ENCODE results near the gene KRT79. TPM values are rescaled to one million over a fixed set of nuclear protein-coding genes. Genes with fewer than 3 reads are reported as not detected.

KRT79 gene
- polyA plus RNA-seq, 1 of the 3 experiments (the other 2 are of a cell fraction), result not detected

- no peaks in the 10 kb centered on the region for H3K4me1 ChIP-seq (ENCODE audit: control insufficient read depth in 1 of 2, insufficient read depth in 2 of 2, low read depth in 1 of 2, low read length in 1 of 2)
- no peaks in the 10 kb centered on the region for H3K79me2 ChIP-seq (ENCODE audit: insufficient read depth)
- H3K9me3 ChIP-seq, result no peaks in the 10 kb centered on the region
- H3K36me3 ChIP-seq (replicated peaks in 1 of 2; ENCODE audit: control insufficient read depth in 1 of 2, insufficient read depth in 2 of 2, low read length in 1 of 2), result no peaks in the 10 kb centered on the region
- H3K4me3 ChIP-seq (ENCODE audit: low read depth in 2 of 2, low read length in 1 of 2), result no peak overlapping the region
- 52% methylated on average over 19 of the region's 50 CpGs for WGBS (ENCODE audit: low lambda C conversion rate)
- POLR2A ChIA-PET, result no interaction called here
- no peaks in the 10 kb centered on the region for H4K20me1 ChIP-seq (ENCODE audit: insufficient read depth)
- no peak overlapping the region for H3K27ac ChIP-seq (ENCODE audit: low read depth in 2 of 2, low read length in 1 of 2)
- CTCF ChIA-PET, result interaction anchor here (2.5 kb wide), 1 partner anchor 191 kb away, joined by 6 read pairs; no protein-coding TSS in a partner anchor
- no peaks in the 10 kb centered on the region for H3K9me2 ChIP-seq
- no peak for DNase-seq
- TF ChIP-seq NRF1 (IDR thresholded peaks at IDR 0.05; ENCODE audit: low read depth, low read length) (no peak), CTCF (IDR thresholded peaks at IDR 0.05) (no peak), FOXJ3 (CRISPR knock-in tag; IDR thresholded peaks at IDR 0.05) (no peak), FOXM1 (IDR thresholded peaks at IDR 0.05; ENCODE audit: low read depth) (no peak), RXRA (IDR thresholded peaks at IDR 0.05; ENCODE audit: borderline replicate concordance, low read depth) (no peak), EZH2phosphoT487 (IDR thresholded peaks at IDR 0.05; ENCODE audit: borderline replicate concordance, low read depth) (no peak), TEAD4 (IDR thresholded peaks at IDR 0.05; ENCODE audit: borderline replicate concordance, insufficient read depth) (no peak), MEF2A (IDR thresholded peaks at IDR 0.05; ENCODE audit: borderline replicate concordance, low read depth) (no peak), MXI1 (IDR thresholded peaks at IDR 0.05; ENCODE audit: low read depth, low read length) (no peak), RCOR1 (IDR thresholded peaks at IDR 0.05; ENCODE audit: low read length) (no peak), USF2 (IDR thresholded peaks at IDR 0.05; ENCODE audit: borderline replicate concordance, low read depth, low read length) (no peak), USF1 (IDR thresholded peaks at IDR 0.05; ENCODE audit: borderline replicate concordance, low read depth) (no peak), TCF12 (IDR thresholded peaks at IDR 0.05) (no peak), YY1 (IDR thresholded peaks at IDR 0.05; ENCODE audit: low read depth) (no peak), ELF1 (IDR thresholded peaks at IDR 0.05) (no peak), FOSL2 (IDR thresholded peaks at IDR 0.05; ENCODE audit: borderline replicate concordance, low read depth) (no peak), JUND (IDR thresholded peaks at IDR 0.05) (no peak), CHD2 (IDR thresholded peaks at IDR 0.05; ENCODE audit: low read length, partially characterized antibody) (no peak), GABPA (IDR thresholded peaks at IDR 0.05; ENCODE audit: low read depth) (no peak)
- H3F3A ChIP-seq (replicated peaks; ENCODE audit: insufficient read depth), result no peaks in the 10 kb centered on the region
- H3K27me3 ChIP-seq (ENCODE audit: insufficient read depth), result peaks cover 18% of the 10 kb centered on the region; the same call in 1 of the 2 replicates
- H2AFZ ChIP-seq (ENCODE audit: low read depth), result no peak overlapping the region
- H3K4me2 ChIP-seq, result no peak overlapping the region
- H3K9ac ChIP-seq, result no peak overlapping the region
Measured at GRCh38 chr12:52789637-52790426, 44.3 kb downstream of the KRT79 start.

Data from SK-N-SH (cell line).